Measurements from ENCODE around the gene SIGLEC14.
A peak's percentile ranks its signal among the peaks of the same experiment; 100 is the strongest.

Gene SIGLEC14

DNA sequence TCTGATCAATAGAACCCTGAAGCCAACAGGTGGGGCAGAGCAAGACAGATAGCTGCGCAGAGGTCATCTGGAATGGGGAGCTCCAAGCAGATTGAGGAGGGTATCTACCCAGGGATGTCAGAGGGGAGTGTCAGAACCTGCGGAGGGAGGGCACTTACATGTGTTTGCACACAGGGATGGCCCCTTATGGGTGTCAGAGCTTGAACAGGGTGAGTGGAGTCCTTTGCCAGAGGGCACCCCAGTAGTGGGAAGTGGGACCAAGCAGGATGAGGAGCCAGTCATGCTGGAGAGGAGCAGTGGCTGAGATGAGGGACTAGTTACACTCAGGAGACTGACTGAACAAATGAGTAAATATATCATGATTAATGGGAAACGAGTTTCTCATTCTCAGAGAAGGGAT lies 17.0 kb upstream of the SIGLEC14 start:
- no peak for TF ChIP-seq NFIC (IDR thresholded peaks at IDR 0.05)
- TF ChIP-seq EP300 (IDR thresholded peaks at IDR 0.05; ENCODE audit: borderline replicate concordance): no peak
- no peak for TF ChIP-seq YY1 (IDR thresholded peaks at IDR 0.05; ENCODE audit: low read depth)
- no peak for TF ChIP-seq CREB1 (IDR thresholded peaks at IDR 0.05; ENCODE audit: low read depth)
- no peak for TF ChIP-seq FOXM1 (IDR thresholded peaks at IDR 0.05; ENCODE audit: borderline replicate concordance, low read depth)
- TF ChIP-seq EGR1 (IDR thresholded peaks at IDR 0.05): no peak
- TF ChIP-seq TEAD4 (IDR thresholded peaks at IDR 0.05): no peak
- TF ChIP-seq CEBPB (IDR thresholded peaks at IDR 0.05): no peak
- TF ChIP-seq RAD21 (IDR thresholded peaks at IDR 0.05; ENCODE audit: low read depth): no peak
- TF ChIP-seq ZBTB7A (IDR thresholded peaks at IDR 0.05; ENCODE audit: low read depth): no peak
- no peak for TF ChIP-seq TCF12 (IDR thresholded peaks at IDR 0.05; ENCODE audit: low read depth)
- TF ChIP-seq, protein P1, sequence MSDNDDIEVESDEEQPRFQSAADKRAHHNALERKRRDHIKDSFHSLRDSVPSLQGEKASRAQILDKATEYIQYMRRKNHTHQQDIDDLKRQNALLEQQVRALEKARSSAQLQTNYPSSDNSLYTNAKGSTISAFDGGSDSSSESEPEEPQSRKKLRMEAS (IDR thresholded peaks at IDR 0.05): no peak
- TF ChIP-seq, protein P2, sequence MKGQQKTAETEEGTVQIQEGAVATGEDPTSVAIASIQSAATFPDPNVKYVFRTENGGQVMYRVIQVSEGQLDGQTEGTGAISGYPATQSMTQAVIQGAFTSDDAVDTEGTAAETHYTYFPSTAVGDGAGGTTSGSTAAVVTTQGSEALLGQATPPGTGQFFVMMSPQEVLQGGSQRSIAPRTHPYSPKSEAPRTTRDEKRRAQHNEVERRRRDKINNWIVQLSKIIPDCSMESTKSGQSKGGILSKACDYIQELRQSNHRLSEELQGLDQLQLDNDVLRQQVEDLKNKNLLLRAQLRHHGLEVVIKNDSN (IDR thresholded peaks at IDR 0.05): no peak
- TF ChIP-seq, protein P3, sequence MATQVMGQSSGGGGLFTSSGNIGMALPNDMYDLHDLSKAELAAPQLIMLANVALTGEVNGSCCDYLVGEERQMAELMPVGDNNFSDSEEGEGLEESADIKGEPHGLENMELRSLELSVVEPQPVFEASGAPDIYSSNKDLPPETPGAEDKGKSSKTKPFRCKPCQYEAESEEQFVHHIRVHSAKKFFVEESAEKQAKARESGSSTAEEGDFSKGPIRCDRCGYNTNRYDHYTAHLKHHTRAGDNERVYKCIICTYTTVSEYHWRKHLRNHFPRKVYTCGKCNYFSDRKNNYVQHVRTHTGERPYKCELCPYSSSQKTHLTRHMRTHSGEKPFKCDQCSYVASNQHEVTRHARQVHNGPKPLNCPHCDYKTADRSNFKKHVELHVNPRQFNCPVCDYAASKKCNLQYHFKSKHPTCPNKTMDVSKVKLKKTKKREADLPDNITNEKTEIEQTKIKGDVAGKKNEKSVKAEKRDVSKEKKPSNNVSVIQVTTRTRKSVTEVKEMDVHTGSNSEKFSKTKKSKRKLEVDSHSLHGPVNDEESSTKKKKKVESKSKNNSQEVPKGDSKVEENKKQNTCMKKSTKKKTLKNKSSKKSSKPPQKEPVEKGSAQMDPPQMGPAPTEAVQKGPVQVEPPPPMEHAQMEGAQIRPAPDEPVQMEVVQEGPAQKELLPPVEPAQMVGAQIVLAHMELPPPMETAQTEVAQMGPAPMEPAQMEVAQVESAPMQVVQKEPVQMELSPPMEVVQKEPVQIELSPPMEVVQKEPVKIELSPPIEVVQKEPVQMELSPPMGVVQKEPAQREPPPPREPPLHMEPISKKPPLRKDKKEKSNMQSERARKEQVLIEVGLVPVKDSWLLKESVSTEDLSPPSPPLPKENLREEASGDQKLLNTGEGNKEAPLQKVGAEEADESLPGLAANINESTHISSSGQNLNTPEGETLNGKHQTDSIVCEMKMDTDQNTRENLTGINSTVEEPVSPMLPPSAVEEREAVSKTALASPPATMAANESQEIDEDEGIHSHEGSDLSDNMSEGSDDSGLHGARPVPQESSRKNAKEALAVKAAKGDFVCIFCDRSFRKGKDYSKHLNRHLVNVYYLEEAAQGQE (IDR thresholded peaks at IDR 0.05; ENCODE audit: low read depth): no peak
- TF ChIP-seq TAF1 (IDR thresholded peaks at IDR 0.05; ENCODE audit: low read depth): no peak

DNA sequence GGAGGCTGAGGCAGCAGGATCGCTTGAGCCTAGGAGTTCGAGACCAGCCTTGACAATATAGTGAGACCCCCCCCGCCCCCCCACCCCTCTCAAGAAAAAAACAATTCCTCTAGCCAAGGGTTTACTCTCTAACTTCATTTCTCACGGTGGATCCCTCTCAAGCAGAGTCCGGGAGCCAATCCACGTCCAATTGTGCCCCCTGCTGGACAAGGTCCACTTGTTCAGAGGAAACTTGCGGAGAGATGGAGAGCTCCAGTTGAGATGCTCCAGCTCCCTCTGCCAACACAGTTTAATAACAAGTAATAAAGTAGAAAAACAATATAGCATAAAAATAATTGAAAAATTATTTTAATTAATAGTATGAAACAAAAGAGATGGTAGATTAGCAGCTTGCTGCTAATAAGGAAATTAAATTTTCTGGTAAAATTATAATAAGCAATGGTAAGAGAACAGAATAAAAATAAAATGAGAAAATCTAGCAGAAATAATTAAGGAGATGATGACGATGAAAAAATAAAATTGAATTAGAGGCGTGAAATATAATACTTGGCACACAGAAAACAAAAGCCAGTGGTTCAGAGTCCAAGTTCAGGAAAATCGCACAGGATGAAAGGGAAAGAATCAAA lies 14.5 kb upstream of the SIGLEC14 start:
- no peak for TF ChIP-seq ZBTB7A (IDR thresholded peaks at IDR 0.05; ENCODE audit: low read depth)
- TF ChIP-seq RAD21 (IDR thresholded peaks at IDR 0.05; ENCODE audit: low read depth): peak; percentile 61
- TF ChIP-seq FOXM1 (IDR thresholded peaks at IDR 0.05; ENCODE audit: borderline replicate concordance, low read depth): no peak

DNA sequence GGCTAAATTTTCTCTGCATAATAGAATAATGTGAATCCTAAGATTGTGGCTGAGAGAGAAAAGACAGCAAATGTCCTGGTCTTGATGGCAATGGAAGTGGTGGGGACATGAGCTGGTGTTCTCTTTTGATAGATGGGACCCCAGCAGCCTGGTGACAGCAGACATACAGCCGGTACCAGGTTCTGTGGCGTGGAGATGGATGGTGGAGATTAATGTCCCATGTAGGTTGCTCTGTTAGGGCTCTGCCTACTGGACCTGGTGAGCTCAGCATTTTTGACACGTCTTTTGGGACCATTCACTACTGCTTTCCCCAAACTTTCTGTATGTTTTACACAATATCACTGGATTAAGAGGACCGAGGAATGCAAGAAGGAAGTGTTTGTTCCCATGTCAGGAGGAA lies 8.2 kb upstream of the SIGLEC14 start:
- TF ChIP-seq RAD21 (IDR thresholded peaks at IDR 0.05; ENCODE audit: low read depth) (no peak), ZBTB7A (IDR thresholded peaks at IDR 0.05; ENCODE audit: low read depth) (no peak), TCF12 (IDR thresholded peaks at IDR 0.05; ENCODE audit: low read depth) (no peak), NFIC (IDR thresholded peaks at IDR 0.05) (no peak), TAF1 (IDR thresholded peaks at IDR 0.05; ENCODE audit: low read depth) (no peak), YY1 (IDR thresholded peaks at IDR 0.05; ENCODE audit: low read depth) (no peak)
- TF ChIP-seq, protein P3 (IDR thresholded peaks at IDR 0.05; ENCODE audit: low read depth): no peak
- TF ChIP-seq, protein P1 (IDR thresholded peaks at IDR 0.05): no peak

DNA sequence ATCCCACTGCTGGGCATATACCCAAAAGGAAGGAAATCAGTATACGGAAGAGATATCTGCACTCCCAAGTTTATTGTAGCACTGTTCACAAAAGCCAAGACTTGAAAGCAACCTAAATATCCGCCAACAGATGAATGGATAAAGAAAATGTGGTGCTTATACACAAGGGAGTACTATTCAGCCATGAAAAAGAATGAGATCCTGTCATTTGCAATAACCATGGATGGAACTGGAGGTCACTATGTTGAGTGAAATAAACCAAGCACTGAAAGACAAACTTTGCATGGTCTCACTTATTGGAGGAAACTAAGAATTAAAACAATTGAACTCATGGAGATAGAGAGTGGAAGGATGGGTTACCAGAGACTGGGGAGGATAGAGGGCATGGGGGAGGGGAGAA lies 6.5 kb upstream of the SIGLEC14 start:
- no peak for TF ChIP-seq NFIC (IDR thresholded peaks at IDR 0.05)
- TF ChIP-seq TAF1 (IDR thresholded peaks at IDR 0.05; ENCODE audit: low read depth): no peak
- no peak for TF ChIP-seq TCF12 (IDR thresholded peaks at IDR 0.05; ENCODE audit: low read depth)
- TF ChIP-seq, protein P1 (IDR thresholded peaks at IDR 0.05): no peak
- no peak for TF ChIP-seq FOXM1 (IDR thresholded peaks at IDR 0.05; ENCODE audit: borderline replicate concordance, low read depth)
- no peak for TF ChIP-seq YY1 (IDR thresholded peaks at IDR 0.05; ENCODE audit: low read depth)
- no peak for TF ChIP-seq RAD21 (IDR thresholded peaks at IDR 0.05; ENCODE audit: low read depth)
- TF ChIP-seq CEBPB (IDR thresholded peaks at IDR 0.05): no peak
- TF ChIP-seq EP300 (IDR thresholded peaks at IDR 0.05; ENCODE audit: borderline replicate concordance): no peak
- TF ChIP-seq TEAD4 (IDR thresholded peaks at IDR 0.05): no peak
- no peak for TF ChIP-seq CREB1 (IDR thresholded peaks at IDR 0.05; ENCODE audit: low read depth)
- TF ChIP-seq, protein P3 (IDR thresholded peaks at IDR 0.05; ENCODE audit: low read depth): no peak

DNA sequence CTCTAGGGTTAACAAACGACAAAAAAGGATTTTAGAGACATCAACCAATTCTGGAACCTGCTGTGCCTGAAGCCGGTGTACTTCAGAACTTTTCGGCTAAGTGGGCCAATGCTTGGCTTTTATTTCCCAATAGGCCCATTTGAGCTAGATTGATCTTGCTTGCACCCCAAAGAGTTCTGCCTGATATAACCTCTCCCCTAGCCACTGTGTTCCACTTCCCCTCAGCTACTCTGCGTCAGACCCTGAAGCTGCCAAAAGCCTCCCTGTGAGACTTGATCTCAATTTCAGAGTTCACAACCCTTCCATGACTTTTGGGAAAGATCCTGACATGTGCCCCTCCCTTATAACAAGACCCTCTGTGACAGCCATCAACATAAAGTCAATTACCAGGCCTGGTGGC lies 5.6 kb upstream of the SIGLEC14 start:
- TF ChIP-seq, protein P1 (IDR thresholded peaks at IDR 0.05): no peak
- TF ChIP-seq, protein P3 (IDR thresholded peaks at IDR 0.05; ENCODE audit: low read depth): no peak
- TF ChIP-seq YY1 (IDR thresholded peaks at IDR 0.05; ENCODE audit: low read depth) (no peak), ZBTB7A (IDR thresholded peaks at IDR 0.05; ENCODE audit: low read depth) (no peak), FOXM1 (IDR thresholded peaks at IDR 0.05; ENCODE audit: borderline replicate concordance, low read depth) (no peak), TEAD4 (IDR thresholded peaks at IDR 0.05) (no peak), EGR1 (IDR thresholded peaks at IDR 0.05) (no peak), CREB1 (IDR thresholded peaks at IDR 0.05; ENCODE audit: low read depth) (no peak)

All from Ishikawa (cell line).